Neural cell (in vitro differentiated cells): ENCODE measurements around the gene TNS1. TPM values are rescaled to one million over a fixed set of nuclear protein-coding genes. Genes with fewer than 3 reads are reported as not detected.

Experiments used
- H2AFZ ChIP-seq: fragments of 200-600, 300-800 bp; sonication (generic), shearing (Covaris generic); 2 replicates; pipeline ENCODE4 v1.6.0; 2014; ENCODE audit warnings: low read depth, mild to moderate bottlenecking, antibody characterized with exemption, low read length, moderate library complexity
- H3F3A ChIP-seq: fragments of 200-600 bp; shearing (Covaris generic); 2 replicates; pipeline ENCODE4 v1.6.1; 2016; ENCODE audit warnings: mild to moderate bottlenecking, moderate library complexity, mixed read lengths, antibody characterized with exemption, low read length; ENCODE audit not compliant: insufficient read depth, poor library complexity, severe bottlenecking
- H3K27ac ChIP-seq: fragments of 200-600, 300-800 bp; sonication (generic), shearing (Covaris generic); 2 replicates; pipeline ENCODE4 v1.5.1; 2014; ENCODE audit warnings: mild to moderate bottlenecking, low read length, moderate library complexity
- H3K27me3 ChIP-seq: fragments of 300-800, 200-600 bp; sonication (generic), shearing (Covaris generic); 2 replicates; pipeline ENCODE4 v1.6.0; 2014; ENCODE audit warnings: mild to moderate bottlenecking, low read depth, low read length, moderate library complexity; ENCODE audit not compliant: insufficient read depth
- H3K36me3 ChIP-seq: fragments of 300-800, 200-600 bp; sonication (generic), shearing (Covaris generic); 2 replicates; pipeline ENCODE4 v1.5.1; 2014; ENCODE audit warnings: mild to moderate bottlenecking, antibody characterized with exemption, low read length, moderate library complexity; ENCODE audit not compliant: insufficient read depth
- H3K4me2 ChIP-seq: fragments of 300-800, 200-600 bp; sonication (generic), shearing (Covaris generic); 2 replicates; pipeline ENCODE4 v1.6.0; 2014; ENCODE audit warnings: mild to moderate bottlenecking, low read length
- H3K4me3 ChIP-seq: fragments of 300-800, 200-600 bp; sonication (generic), shearing (Covaris generic); 2 replicates; pipeline ENCODE4 v1.5.1; 2014; ENCODE audit warnings: mild to moderate bottlenecking, low read length, moderate library complexity
- H3K79me2 ChIP-seq: fragments of 200-600 bp; shearing (Covaris generic); replicated peaks from 2 replicates; pipeline ENCODE4 v1.6.0; 2014; ENCODE audit warnings: mild to moderate bottlenecking, low read length, moderate library complexity; ENCODE audit not compliant: insufficient read depth
- H3K9ac ChIP-seq: fragments of 300-800, 200-600 bp; sonication (generic), shearing (Covaris generic); 2 replicates; pipeline ENCODE4 v1.6.1; 2016; ENCODE audit warnings: mild to moderate bottlenecking, low read length, mixed read lengths
- H3K9me2 ChIP-seq: fragments of 200-600 bp; shearing (Covaris generic); 2 replicates; pipeline ENCODE4 v1.6.1; 2016; ENCODE audit warnings: mild to moderate bottlenecking, low read length, mixed read lengths; ENCODE audit not compliant: insufficient read depth
- H3K9me3 ChIP-seq: fragments of 200-600, 300-800 bp; sonication (generic), shearing (Covaris generic); 2 replicates; pipeline ENCODE4 v1.6.1; 2016; ENCODE audit warnings: mild to moderate bottlenecking, mixed run types, low read length, moderate library complexity, mixed read lengths
- H4K20me1 ChIP-seq: fragments of 200-600 bp; shearing (Covaris generic); 2 replicates; pipeline ENCODE4 v1.6.1; 2016; ENCODE audit warnings: mild to moderate bottlenecking, mixed run types; ENCODE audit not compliant: insufficient read depth
- CTCF ChIP-seq: fragments of 450-650 bp; IDR thresholded peaks from 2 replicates; pipeline ENCODE4 v1.5.1; 2014; ENCODE audit warnings: antibody characterized with exemption, mild to moderate bottlenecking, moderate library complexity; ENCODE audit not compliant: poor library complexity, severe bottlenecking
- EZH2 ChIP-seq: fragments of 200-600, 300-800 bp; shearing (Covaris generic), sonication (generic); IDR thresholded peaks from 2 replicates; pipeline ENCODE4 v1.6.1; 2014; ENCODE audit warnings: antibody characterized with exemption, low read length, borderline replicate concordance, mild to moderate bottlenecking; ENCODE audit not compliant: insufficient read depth, poor library complexity, severe bottlenecking
- MXI1 ChIP-seq: fragments of 450-650 bp; conservative IDR thresholded peaks from 2 replicates; pipeline ENCODE4 v1.6.1; 2014; ENCODE audit warnings: antibody characterized with exemption, mild to moderate bottlenecking; ENCODE audit not compliant: poor library complexity, severe bottlenecking
- POLR2AphosphoS5 ChIP-seq: IDR thresholded peaks from 2 replicates; pipeline ENCODE4 v1.6.1; 2012
- RAD21 ChIP-seq: fragments of 450-650 bp; conservative IDR thresholded peaks from 2 replicates; pipeline ENCODE4 v1.6.1; 2014; ENCODE audit warnings: antibody characterized with exemption, mild to moderate bottlenecking, moderate library complexity
- REST ChIP-seq: IDR thresholded peaks from 2 replicates; pipeline ENCODE4 v1.6.1; 2012; ENCODE audit warnings: borderline replicate concordance
- SMC3 ChIP-seq: fragments of 450-650 bp; conservative IDR thresholded peaks from 2 replicates; pipeline ENCODE4 v1.6.1; 2014; ENCODE audit warnings: antibody characterized with exemption, mild to moderate bottlenecking, moderate library complexity; ENCODE audit not compliant: poor library complexity
- TAF1 ChIP-seq: IDR thresholded peaks from 2 replicates; pipeline ENCODE4 v1.6.1; 2012; ENCODE audit warnings: low read depth
- polyA plus RNA-seq: library from polyadenylated mRNA; depleted of rRNA; stranded (reverse); fragments of >200 nt; gene quantifications from 2 replicates; pipeline ENCODE4 v1.2.3, GENCODE V29; 2014

TNS1 gene
- polyA plus RNA-seq, 1 donor from 2014 or later, result 1.5 TPM

DNA sequence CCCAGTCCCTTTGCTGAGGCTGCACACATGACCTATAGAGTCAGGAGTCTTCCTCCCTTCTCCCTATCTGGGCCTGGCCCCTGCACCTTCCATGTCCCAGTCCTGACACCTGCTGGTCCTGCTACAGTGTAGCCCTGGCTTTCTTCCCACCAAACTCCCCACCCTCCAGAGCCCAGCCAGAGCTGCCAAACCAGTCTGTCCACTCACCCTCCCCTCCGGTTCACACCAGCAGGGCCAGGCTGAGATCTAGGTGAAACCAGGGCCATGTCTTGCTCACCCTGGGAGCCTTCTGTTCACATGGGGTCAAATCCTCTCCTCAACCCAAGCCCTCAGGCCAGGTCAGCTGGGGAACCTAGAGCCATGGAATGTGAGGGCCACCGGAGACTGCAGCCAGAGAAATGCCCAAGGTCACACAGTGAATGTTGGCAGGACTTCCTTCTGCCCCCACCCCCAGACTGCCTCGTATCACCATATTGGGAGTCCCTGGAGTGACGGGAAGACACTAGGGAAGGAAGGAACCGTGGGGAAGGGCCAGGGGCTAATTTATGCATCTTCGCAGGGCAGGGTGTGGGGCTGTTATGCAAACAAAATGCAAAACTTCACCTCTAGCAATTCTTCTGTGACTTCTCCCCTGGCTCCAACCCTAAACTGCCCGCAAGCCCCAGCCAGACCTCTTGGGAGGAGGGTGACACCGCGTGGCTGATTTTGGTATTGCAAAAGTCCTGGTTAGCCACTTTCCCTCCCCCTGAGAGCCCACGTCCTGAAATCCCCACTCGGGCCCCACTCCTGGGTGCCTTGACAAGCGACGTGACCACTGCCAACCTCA is 14.6 kb downstream of the TNS1 start:
- Histone ChIP-seq H3K9me2 (no peaks in the 10 kb centered on the region), H3K9me3 (no peaks in the 10 kb centered on the region), H4K20me1 (no peaks in the 10 kb centered on the region), H3K36me3 (no peaks in the 10 kb centered on the region), H3K27me3 (no peaks in the 10 kb centered on the region), H3K9ac (no peak overlapping the region), H3K4me3 (no peak overlapping the region), H3F3A (no peaks in the 10 kb centered on the region), H3K79me2 (no peaks in the 10 kb centered on the region), H2AFZ (no peak overlapping the region), H3K4me2 (no peak overlapping the region), H3K27ac (no peak overlapping the region)
- TF ChIP-seq EZH2 (no peak), RAD21 (peak; percentile 85), CTCF (peak; percentile 88), SMC3 (peak; percentile 90), MXI1 (no peak)

DNA sequence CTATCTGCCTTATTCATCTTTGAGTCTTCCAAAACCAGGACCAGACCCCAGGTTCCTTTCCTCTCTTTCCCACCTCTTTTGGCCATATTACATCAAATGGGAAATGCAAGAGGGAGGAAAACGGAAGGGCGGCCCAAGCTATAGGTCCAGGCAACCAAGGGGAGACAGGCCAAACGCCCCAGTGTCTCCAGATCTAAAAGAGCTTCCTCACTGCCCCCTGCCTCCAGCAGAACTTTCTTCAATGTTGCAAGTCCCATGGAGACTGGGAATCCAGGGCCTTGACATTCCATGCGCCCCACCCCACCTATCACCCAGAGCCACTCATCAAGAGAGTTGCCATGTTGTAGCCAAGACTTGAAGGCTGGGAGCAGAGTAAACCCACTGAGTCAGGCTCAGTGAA is 15.4 kb downstream of the TNS1 start:
- H3K9me3 ChIP-seq, result no peaks in the 10 kb centered on the region
- no peak overlapping the region for H3K9ac ChIP-seq
- H3F3A ChIP-seq, result no peaks in the 10 kb centered on the region
- H3K79me2 ChIP-seq, result no peaks in the 10 kb centered on the region
- H4K20me1 ChIP-seq, result no peaks in the 10 kb centered on the region
- no peak overlapping the region for H3K4me3 ChIP-seq
- no peaks in the 10 kb centered on the region for H3K9me2 ChIP-seq
- TF ChIP-seq TAF1, result no peak
- no peak for TF ChIP-seq CTCF
- TF ChIP-seq POLR2AphosphoS5, result no peak
- H2AFZ ChIP-seq, result no peak overlapping the region
- H3K4me2 ChIP-seq, result no peak overlapping the region
- H3K27ac ChIP-seq, result no peak overlapping the region
- H3K27me3 ChIP-seq, result no peaks in the 10 kb centered on the region
- no peaks in the 10 kb centered on the region for H3K36me3 ChIP-seq

DNA sequence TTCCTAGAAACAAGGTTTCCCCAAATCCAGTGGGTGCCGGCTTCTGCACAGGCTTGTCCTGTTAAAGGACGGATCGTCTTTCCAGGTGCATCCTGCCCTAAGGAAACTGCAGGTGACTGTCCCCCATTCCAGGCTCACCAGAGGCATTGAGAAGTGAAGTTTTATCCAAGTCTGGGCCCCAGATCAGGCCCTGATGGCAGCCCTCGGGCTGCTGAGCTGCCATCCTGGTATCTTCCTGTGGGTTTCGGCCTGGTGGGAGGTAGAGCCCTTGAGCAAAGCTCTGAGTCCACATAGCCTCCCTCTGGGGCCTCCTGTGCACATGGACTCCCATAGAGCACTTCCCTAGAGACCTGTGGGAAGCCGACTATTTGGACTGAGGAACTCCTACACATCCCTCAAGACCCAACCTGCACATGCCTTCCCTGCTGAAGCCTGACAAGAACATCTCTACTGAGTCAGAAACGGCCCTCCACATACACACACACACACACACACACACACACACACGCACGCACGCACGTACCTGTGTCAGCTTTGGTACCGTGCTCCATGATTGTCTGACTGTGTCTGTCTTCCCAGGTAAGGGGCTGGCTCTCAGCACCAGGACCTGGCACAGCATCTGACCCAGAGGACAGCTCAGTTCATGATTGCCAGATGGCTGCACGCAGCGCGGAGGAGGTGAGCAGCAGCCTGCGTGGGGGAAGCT is 16.4 kb downstream of the TNS1 start:
- Histone ChIP-seq H3K4me3 (no peak overlapping the region), H3K9me2 (no peaks in the 10 kb centered on the region), H4K20me1 (no peaks in the 10 kb centered on the region), H3F3A (no peaks in the 10 kb centered on the region), H3K4me2 (no peak overlapping the region), H2AFZ (no peak overlapping the region), H3K79me2 (no peaks in the 10 kb centered on the region), H3K27ac (no peak overlapping the region), H3K9me3 (no peaks in the 10 kb centered on the region), H3K27me3 (no peaks in the 10 kb centered on the region), H3K9ac (no peak overlapping the region), H3K36me3 (no peaks in the 10 kb centered on the region)
- no peak for TF ChIP-seq EZH2
- no peak for TF ChIP-seq RAD21
- no peak for TF ChIP-seq REST
